Progenitor cell of endocrine pancreas (in vitro differentiated cells): Measurements from ENCODE around the gene KLHL1. TPM values are rescaled to one million over a fixed set of nuclear protein-coding genes. Genes with fewer than 3 reads are reported as not detected.

Source experiments
- DNase-seq: peaks from one replicate; pipeline ENCODE4 v3.0.0; 2021; ENCODE audit warnings: low spot score; ENCODE audit not compliant: unreplicated experiment
- H3K27ac Mint-ChIP-seq: 2 replicates; pipeline ENCODE4 v1.8.0; 2021; ENCODE audit warnings: mild to moderate bottlenecking, moderate library complexity, mixed read lengths
- H3K27me3 Mint-ChIP-seq: 2 replicates; pipeline ENCODE4 v1.8.0; 2021; ENCODE audit warnings: mixed read lengths
- H3K36me3 Mint-ChIP-seq: 2 replicates; pipeline ENCODE4 v1.8.0; 2022; ENCODE audit warnings: mixed read lengths; ENCODE audit not compliant: insufficient read depth
- H3K4me1 Mint-ChIP-seq: 2 replicates; pipeline ENCODE4 v1.8.0; 2021; ENCODE audit warnings: low read depth, mixed read lengths
- H3K4me3 Mint-ChIP-seq: 2 replicates; pipeline ENCODE4 v1.8.0; 2021; ENCODE audit warnings: low read depth, mild to moderate bottlenecking, moderate library complexity, mixed read lengths
- H3K9me3 Mint-ChIP-seq: 2 replicates; pipeline ENCODE4 v1.8.0; 2021; ENCODE audit warnings: low read depth, mixed read lengths
- total RNA-seq: library from RNA; stranded (reverse); gene quantifications from 2 replicates; pipeline ENCODE4 v1.2.1, GENCODE V29; 2021
- TF ChIP-seq, protein P1 (sequence below): fragments of 200-600 bp; sonication (generic); IDR thresholded peaks from one replicate; pipeline ENCODE4 v1.5.0; 2021; ENCODE audit warnings: antibody characterized with exemption, mild to moderate bottlenecking; ENCODE audit not compliant: unreplicated experiment

The KLHL1 gene
- total RNA-seq, 1 donor from 2014 or later: 0.14 TPM

GRCh38 chr13:69872321-69873047 lies 235.8 kb downstream of the KLHL1 start:
- H3K36me3 Mint-ChIP-seq: no peaks in the 10 kb centered on the region
- no peak overlapping the region for H3K4me3 Mint-ChIP-seq
- TF ChIP-seq, protein P1, sequence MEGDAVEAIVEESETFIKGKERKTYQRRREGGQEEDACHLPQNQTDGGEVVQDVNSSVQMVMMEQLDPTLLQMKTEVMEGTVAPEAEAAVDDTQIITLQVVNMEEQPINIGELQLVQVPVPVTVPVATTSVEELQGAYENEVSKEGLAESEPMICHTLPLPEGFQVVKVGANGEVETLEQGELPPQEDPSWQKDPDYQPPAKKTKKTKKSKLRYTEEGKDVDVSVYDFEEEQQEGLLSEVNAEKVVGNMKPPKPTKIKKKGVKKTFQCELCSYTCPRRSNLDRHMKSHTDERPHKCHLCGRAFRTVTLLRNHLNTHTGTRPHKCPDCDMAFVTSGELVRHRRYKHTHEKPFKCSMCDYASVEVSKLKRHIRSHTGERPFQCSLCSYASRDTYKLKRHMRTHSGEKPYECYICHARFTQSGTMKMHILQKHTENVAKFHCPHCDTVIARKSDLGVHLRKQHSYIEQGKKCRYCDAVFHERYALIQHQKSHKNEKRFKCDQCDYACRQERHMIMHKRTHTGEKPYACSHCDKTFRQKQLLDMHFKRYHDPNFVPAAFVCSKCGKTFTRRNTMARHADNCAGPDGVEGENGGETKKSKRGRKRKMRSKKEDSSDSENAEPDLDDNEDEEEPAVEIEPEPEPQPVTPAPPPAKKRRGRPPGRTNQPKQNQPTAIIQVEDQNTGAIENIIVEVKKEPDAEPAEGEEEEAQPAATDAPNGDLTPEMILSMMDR: no peak
- peaks cover 7% of the 10 kb centered on the region for H3K4me1 Mint-ChIP-seq
- no peak overlapping the region for H3K27ac Mint-ChIP-seq
- no peaks in the 10 kb centered on the region for H3K27me3 Mint-ChIP-seq
- DNase-seq: no peak
- no peaks in the 10 kb centered on the region for H3K9me3 Mint-ChIP-seq

DNA sequence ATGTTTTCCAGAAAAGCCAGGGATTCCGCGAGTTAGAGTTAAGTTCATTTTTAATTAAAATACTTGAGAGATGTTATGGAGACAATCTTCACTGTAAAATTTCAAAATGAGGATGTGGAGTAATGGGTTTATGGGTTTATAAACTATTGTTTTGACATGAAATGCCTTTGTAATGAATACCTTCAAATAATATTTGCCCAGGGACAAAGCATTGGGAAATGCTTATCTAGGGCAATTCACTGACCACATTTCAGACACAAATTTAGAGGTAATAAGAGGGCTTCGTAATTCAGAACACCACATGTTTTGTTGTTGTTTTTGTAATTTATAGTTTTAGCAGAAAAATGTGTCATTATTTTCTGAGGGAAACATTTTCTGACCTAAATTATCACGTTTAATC lies 241.7 kb downstream of the KLHL1 start:
- H3K9me3 Mint-ChIP-seq: no peaks in the 10 kb centered on the region
- H3K4me1 Mint-ChIP-seq: peaks cover 4% of the 10 kb centered on the region
- no peaks in the 10 kb centered on the region for H3K27me3 Mint-ChIP-seq
- no peaks in the 10 kb centered on the region for H3K36me3 Mint-ChIP-seq
- no peak overlapping the region for H3K4me3 Mint-ChIP-seq
- DNase-seq: no peak
- TF ChIP-seq, protein P1: no peak
- H3K27ac Mint-ChIP-seq: no peak overlapping the region

GRCh38 chr13:69857183-69857821 lies 250.9 kb downstream of the KLHL1 start:
- H3K9me3 Mint-ChIP-seq: no peaks in the 10 kb centered on the region
- peaks cover 10% of the 10 kb centered on the region for H3K4me1 Mint-ChIP-seq
- no peaks in the 10 kb centered on the region for H3K27me3 Mint-ChIP-seq
- peak overlapping the region; percentile 30 for H3K27ac Mint-ChIP-seq
- no peak for DNase-seq
- H3K4me3 Mint-ChIP-seq: no peak overlapping the region
- H3K36me3 Mint-ChIP-seq: no peaks in the 10 kb centered on the region
- TF ChIP-seq, protein P1: peak; percentile 79

GRCh38 chr13:69856331-69856730 lies 251.9 kb downstream of the KLHL1 start:
- Mint-ChIP-seq H3K27me3 (no peaks in the 10 kb centered on the region), H3K36me3 (no peaks in the 10 kb centered on the region), H3K27ac (no peak overlapping the region), H3K4me1 (peaks cover 10% of the 10 kb centered on the region), H3K4me3 (no peak overlapping the region), H3K9me3 (no peaks in the 10 kb centered on the region)
- DNase-seq: no peak
- TF ChIP-seq, protein P1: no peak

DNA sequence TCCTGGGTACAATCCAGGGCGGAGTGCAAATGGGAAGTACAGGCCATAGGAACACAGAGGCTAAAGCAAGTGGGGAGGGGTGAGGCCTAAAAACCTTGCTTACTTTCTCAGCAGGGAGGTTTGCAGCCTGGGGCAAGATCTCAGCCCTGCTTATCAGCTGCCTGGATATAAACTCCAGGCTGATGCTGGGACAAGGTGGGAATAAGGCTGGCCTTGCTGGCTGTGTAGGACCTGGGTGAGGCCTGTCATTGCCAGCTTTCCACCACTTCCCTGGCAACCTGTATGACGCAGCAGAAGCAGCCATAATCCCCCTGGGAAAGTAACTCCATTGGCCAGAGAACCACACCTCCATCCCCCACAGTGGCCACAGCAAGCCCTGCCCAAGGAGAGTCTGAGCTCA lies 279.7 kb downstream of the KLHL1 start:
- no peak for DNase-seq
- TF ChIP-seq, protein P1: no peak

More for the DNA sequence above, 279.7 kb downstream of the KLHL1 start:
- no peak overlapping the region for H3K27ac Mint-ChIP-seq
- H3K4me1 Mint-ChIP-seq: no peaks in the 10 kb centered on the region
- H3K9me3 Mint-ChIP-seq: peaks cover 4% of the 10 kb centered on the region
- no peaks in the 10 kb centered on the region for H3K27me3 Mint-ChIP-seq
- H3K4me3 Mint-ChIP-seq: no peak overlapping the region
- no peaks in the 10 kb centered on the region for H3K36me3 Mint-ChIP-seq
